Activated CD4-positive, alpha-beta T cell treated with anti-CD3 and anti-CD28 coated beads for 36 hours (primary cell): ENCODE results near the gene TINCR. TPM values are rescaled to one million over a fixed set of nuclear protein-coding genes. Genes with fewer than 3 reads are reported as not detected.
"Not testable (repeated sequence)": the region's sequence is repeated elsewhere in the genome, so short reads cannot be mapped to it uniquely, and the experiment has no call there.

Experiments
- ATAC-seq: fragments of 200-7000 bp; cut with Tn5 transposase; one replicate; pipeline ENCODE4 v1.10.0; 2021; ENCODE audit warnings: mild to moderate bottlenecking, moderate library complexity
- CTCF ChIA-PET: fragments of 350-600 bp; sonication (Branson Sonifier 250); formaldehyde crosslinking; loops from one replicate; lab custom pipeline; 2021; ENCODE audit warnings: antibody characterized with exemption; lab: Charles Lee
- POLR2A ChIA-PET: fragments of 350-600 bp; sonication (Branson Sonifier 250); formaldehyde crosslinking; loops from one replicate; lab custom pipeline; 2021; ENCODE audit warnings: antibody characterized with exemption, inconsistent platforms; lab: Charles Lee
- DNase-seq: peaks from one replicate; pipeline ENCODE4 v3.0.0-alpha.2; 2020
- H3K27ac Mint-ChIP-seq: one replicate; pipeline ENCODE4 v1.8.0; 2021; ENCODE audit warnings: mixed read lengths
- H3K27me3 Mint-ChIP-seq: one replicate; pipeline ENCODE4 v1.8.0; 2021; ENCODE audit warnings: mixed read lengths
- H3K36me3 Mint-ChIP-seq: one replicate; pipeline ENCODE4 v1.8.0; 2021; ENCODE audit warnings: low read depth, mixed read lengths
- H3K4me1 Mint-ChIP-seq: one replicate; pipeline ENCODE4 v1.8.0; 2021; ENCODE audit warnings: mixed read lengths
- H3K4me3 Mint-ChIP-seq: one replicate; pipeline ENCODE4 v1.8.0; 2021; ENCODE audit warnings: mild to moderate bottlenecking, moderate library complexity, mixed read lengths
- H3K9me3 Mint-ChIP-seq: one replicate; pipeline ENCODE4 v1.8.0; 2021; ENCODE audit warnings: low read depth, mixed read lengths
- intact Hi-C, 2 experiments: fragments of 100-400 bp; cut with DNase I in 1 of 2; cut with micrococcal nuclease in 1 of 2; formaldehyde crosslinking; loops; one replicate each; pipeline versions ENCODE4 v1.14.2 to v1.15.1; 2022 to 2024; cut with DNase I, micrococcal nuclease
- total RNA-seq, 2 experiments: library from RNA; stranded (reverse); gene quantifications; one replicate each; pipeline ENCODE4 v1.2.3, GENCODE V29; 2021

Gene TINCR
- total RNA-seq, 2 experiments from 2014 or later: 0.23 to 0.27 TPM

DNA sequence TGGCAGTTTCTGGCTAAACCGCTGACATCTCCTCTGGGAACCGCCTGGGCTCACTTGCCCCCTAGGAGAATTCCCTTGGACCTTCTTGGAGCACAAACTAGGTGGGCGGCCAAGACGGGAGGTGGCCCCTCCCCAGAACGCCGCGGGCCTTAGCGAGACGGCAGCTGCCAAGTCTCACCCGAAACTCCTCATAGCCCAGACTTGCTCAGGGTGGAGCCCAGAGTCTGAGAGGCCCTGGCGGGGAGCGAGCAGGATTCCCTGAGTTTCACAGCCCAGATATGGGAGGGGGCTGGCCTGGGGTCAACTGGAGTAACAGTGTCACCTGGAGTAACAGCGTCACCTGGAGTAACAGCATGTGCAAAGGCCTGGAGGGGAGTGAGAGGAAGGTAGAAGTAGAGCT, 10.1 kb downstream of the TINCR start:
- no peak for DNase-seq
- Mint-ChIP-seq H3K27me3 (peaks cover 18% of the 10 kb centered on the region), H3K9me3 (peaks cover 7% of the 10 kb centered on the region), H3K27ac (no peak overlapping the region), H3K36me3 (peaks cover 3% of the 10 kb centered on the region), H3K4me3 (no peak overlapping the region), H3K4me1 (no peaks in the 10 kb centered on the region)
- ChIA-PET CTCF (no interaction called here), POLR2A (interaction anchor here (0.6 kb wide), 1 partner anchor 39 kb away, joined by 3 read pairs; no protein-coding TSS in a partner anchor)
- ATAC-seq: no peak
- intact Hi-C loops: no loop called here

DNA sequence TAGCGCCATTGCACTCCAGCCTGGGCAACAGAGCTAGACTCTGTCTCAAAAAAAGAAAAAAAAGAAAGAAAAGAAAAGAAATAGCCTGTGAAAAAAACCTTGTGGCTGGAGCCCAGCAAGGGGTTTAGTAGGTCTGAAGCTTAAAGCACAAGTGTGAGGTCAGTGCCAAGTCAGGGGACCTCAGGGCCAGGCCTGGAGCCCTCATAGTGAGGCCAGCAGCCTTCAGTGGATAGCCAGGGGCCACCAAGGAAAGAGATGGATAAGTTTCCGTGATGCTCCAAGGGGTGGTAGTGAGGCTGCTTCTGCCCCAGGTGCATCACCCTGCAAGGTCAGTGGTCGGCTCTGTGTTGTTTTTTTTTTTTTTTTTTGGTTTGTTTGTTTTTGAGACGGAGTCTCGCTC, 12.9 kb downstream of the TINCR start:
- intact Hi-C loops: no loop called here
- Mint-ChIP-seq H3K36me3 (no peaks in the 10 kb centered on the region), H3K4me1 (no peaks in the 10 kb centered on the region), H3K4me3 (no peak overlapping the region), H3K9me3 (no peaks in the 10 kb centered on the region), H3K27me3 (peaks cover 18% of the 10 kb centered on the region), H3K27ac (no peak overlapping the region)
- DNase-seq (no peak), ATAC-seq (no peak)
- CTCF ChIA-PET: interaction anchor here (0.6 kb wide), 1 partner anchor 176 kb away, joined by 3 read pairs; no protein-coding TSS in a partner anchor
- POLR2A ChIA-PET: no interaction called here

DNA sequence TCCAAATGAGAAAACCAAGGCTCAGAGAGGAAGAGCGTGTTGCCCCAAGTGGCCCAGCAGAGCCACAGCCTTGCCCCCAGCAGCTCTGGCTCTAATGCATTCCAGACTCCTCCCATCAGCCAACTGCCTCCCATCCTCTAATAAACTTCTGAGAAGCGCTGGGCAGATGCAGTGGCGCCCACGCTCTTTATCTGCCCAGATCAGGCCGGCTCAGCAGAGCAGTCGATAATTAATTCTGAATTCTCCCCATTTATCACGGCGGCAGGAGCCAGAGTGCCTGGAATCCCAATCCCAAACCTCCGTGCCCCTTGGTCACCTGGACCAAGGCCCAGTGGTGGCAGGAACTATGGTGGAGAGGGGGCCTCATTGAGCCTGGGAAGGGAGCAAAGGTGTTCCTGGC, 13.9 kb downstream of the TINCR start:
- H3K4me3 Mint-ChIP-seq: no peak overlapping the region
- H3K27me3 Mint-ChIP-seq: peaks cover 20% of the 10 kb centered on the region
- intact Hi-C loops: no loop called here
- POLR2A ChIA-PET: no interaction called here
- CTCF ChIA-PET: no interaction called here
- H3K27ac Mint-ChIP-seq: no peak overlapping the region
- ATAC-seq: no peak
- H3K36me3 Mint-ChIP-seq: no peaks in the 10 kb centered on the region
- H3K9me3 Mint-ChIP-seq: no peaks in the 10 kb centered on the region
- H3K4me1 Mint-ChIP-seq: no peaks in the 10 kb centered on the region
- DNase-seq: no peak

DNA sequence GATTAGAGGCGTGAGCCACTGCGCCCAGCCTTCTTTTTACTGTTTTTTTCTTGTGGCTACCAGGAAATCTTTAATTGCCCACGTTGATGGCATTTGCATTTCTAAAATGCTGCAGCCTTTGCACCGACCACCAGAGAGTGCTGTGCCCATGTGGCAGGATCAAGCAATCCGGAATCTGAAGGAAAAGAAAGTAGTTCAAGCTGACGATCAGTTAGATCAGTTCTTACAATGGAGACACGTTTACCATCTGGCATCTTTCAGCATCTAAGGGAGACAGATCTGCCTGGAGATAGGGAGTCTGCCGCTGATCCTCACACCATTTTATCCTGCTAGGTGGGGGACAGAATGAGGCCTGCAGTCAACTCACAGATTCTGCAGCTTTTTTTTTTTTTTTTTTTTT, 19.9 kb downstream of the TINCR start:
- peaks cover 12% of the 10 kb centered on the region for H3K27me3 Mint-ChIP-seq
- ATAC-seq (no peak), DNase-seq (peak; percentile 45)
- intact Hi-C loops: loop anchor here in 1 of 2 experiments (2.0 kb wide), 1 partner anchor 31 kb away; no protein-coding TSS in a partner anchor
- POLR2A ChIA-PET: interaction anchor here (0.7 kb wide), 1 partner anchor 615 kb away, joined by 3 read pairs; no protein-coding TSS in a partner anchor
- no peak overlapping the region for H3K27ac Mint-ChIP-seq
- H3K9me3 Mint-ChIP-seq: no peaks in the 10 kb centered on the region
- no peaks in the 10 kb centered on the region for H3K4me1 Mint-ChIP-seq
- H3K4me3 Mint-ChIP-seq: no peak overlapping the region
- CTCF ChIA-PET: interaction anchor here (0.8 kb wide), 1 partner anchor 41 kb away, joined by 3 read pairs; no protein-coding TSS in a partner anchor
- H3K36me3 Mint-ChIP-seq: no peaks in the 10 kb centered on the region

DNA sequence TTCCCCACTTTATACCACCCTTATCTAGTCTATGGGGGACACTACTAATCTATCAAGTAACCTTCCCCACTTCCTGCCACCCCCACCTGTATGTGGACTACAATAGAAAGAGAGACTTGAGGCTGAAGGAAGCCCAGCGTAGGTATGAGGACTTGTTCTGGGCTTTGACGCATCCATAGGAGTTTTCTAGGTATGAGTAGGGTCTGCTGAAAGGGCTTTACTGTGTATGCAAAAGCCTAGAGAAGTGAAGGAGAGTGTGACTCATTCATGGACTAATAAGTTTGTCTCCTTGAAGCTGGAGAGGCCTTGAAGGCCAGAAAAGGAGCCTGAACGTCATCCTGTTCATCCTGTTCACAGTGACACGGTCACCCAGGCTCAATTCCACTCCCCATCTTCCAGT, 21.8 kb downstream of the TINCR start:
- intact Hi-C loops: no loop called here
- ChIA-PET CTCF (interaction anchor here (0.5 kb wide), 1 partner anchor 361 kb away, joined by 4 read pairs; no protein-coding TSS in a partner anchor), POLR2A (no interaction called here)
- no peak for ATAC-seq
- Mint-ChIP-seq H3K4me3 (no peak overlapping the region), H3K36me3 (no peaks in the 10 kb centered on the region), H3K9me3 (no peaks in the 10 kb centered on the region), H3K4me1 (no peaks in the 10 kb centered on the region), H3K27me3 (peaks cover 3% of the 10 kb centered on the region), H3K27ac (no peak overlapping the region)
- no peak for DNase-seq

DNA sequence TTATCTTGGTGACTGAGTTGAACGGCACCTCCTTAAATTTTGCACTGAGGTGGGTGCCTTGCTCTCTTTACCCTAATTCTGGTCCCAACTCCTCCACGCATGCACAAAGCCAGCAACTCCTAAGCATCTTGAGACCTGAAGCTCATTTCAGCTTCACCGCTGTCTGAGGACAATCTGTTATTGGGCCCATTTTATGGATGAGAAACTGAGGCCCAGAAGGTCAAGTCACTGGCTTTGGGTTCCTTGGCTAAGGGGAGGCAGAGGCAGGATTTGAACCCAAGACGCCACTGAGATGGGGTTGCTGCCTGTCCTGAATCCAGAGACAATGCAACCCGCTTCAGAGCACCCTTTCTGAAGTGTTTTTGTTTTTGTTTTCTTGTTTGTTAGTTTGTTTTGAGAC, 22.7 kb downstream of the TINCR start:
- H3K27ac Mint-ChIP-seq: no peak overlapping the region
- no peaks in the 10 kb centered on the region for H3K4me1 Mint-ChIP-seq
- POLR2A ChIA-PET: no interaction called here
- H3K4me3 Mint-ChIP-seq: no peak overlapping the region
- CTCF ChIA-PET: no interaction called here
- peaks cover 3% of the 10 kb centered on the region for H3K27me3 Mint-ChIP-seq
- no peaks in the 10 kb centered on the region for H3K36me3 Mint-ChIP-seq
- ATAC-seq: no peak
- DNase-seq: no peak
- intact Hi-C loops: no loop called here
- no peaks in the 10 kb centered on the region for H3K9me3 Mint-ChIP-seq

DNA sequence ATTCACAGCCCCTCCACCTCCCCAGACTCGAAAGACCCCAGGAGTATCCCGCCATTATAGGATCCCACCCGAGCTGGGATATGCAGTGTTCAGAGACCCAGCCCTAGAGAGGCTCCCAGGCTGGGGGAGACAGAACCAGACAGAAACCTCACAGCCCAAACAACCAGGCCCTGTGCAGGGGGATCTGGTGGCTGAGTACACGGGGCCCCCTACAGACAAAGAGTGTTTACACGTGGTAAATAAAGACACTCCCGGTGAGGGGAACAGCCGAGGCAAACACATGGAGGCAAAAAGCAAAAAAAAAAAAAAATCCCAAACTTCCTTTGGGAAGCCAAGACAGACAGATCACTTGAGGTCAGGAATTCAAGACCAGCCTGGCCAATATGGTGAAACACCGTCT, 25.1 kb downstream of the TINCR start:
- intact Hi-C loops: no loop called here
- POLR2A ChIA-PET: no interaction called here

DNA sequence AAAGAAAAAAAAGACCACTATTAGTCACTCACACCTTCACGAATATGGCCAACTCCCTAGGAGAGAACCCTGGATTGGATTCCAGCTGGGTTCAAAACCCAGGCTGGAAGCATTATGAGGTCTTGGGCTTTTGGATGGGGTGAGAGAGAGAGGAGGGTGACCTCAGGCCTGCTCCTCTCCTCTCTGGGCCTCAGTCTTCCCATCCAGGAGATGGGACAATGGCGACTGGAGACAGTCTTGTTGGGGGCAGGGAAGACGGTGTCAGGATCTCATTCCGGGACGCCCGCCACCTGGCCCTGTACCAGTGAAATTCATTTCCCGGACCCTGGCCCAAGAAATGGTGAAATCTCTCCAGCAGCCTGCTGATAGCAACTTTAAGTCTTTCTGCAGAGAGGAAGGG, 26.3 kb downstream of the TINCR start:
- Mint-ChIP-seq H3K27ac (no peak overlapping the region), H3K9me3 (no peaks in the 10 kb centered on the region), H3K36me3 (no peaks in the 10 kb centered on the region), H3K27me3 (peaks cover 11% of the 10 kb centered on the region), H3K4me1 (no peaks in the 10 kb centered on the region), H3K4me3 (no peak overlapping the region)
- ChIA-PET POLR2A (no interaction called here), CTCF (interaction anchor here (0.6 kb wide), 2 partner anchors 475 to 997 kb away, joined by 3 read pairs; no protein-coding TSS in a partner anchor)
- ATAC-seq (no peak), DNase-seq (no peak)
- intact Hi-C loops: no loop called here

More for the DNA sequence above, 25.1 kb downstream of the TINCR start:
- DNase-seq (no peak), ATAC-seq (no peak)
- Mint-ChIP-seq H3K4me3 (no peak overlapping the region), H3K36me3 (no peaks in the 10 kb centered on the region), H3K27ac (no peak overlapping the region), H3K27me3 (peaks cover 8% of the 10 kb centered on the region), H3K4me1 (no peaks in the 10 kb centered on the region), H3K9me3 (no peaks in the 10 kb centered on the region)
- CTCF ChIA-PET: no interaction called here

DNA sequence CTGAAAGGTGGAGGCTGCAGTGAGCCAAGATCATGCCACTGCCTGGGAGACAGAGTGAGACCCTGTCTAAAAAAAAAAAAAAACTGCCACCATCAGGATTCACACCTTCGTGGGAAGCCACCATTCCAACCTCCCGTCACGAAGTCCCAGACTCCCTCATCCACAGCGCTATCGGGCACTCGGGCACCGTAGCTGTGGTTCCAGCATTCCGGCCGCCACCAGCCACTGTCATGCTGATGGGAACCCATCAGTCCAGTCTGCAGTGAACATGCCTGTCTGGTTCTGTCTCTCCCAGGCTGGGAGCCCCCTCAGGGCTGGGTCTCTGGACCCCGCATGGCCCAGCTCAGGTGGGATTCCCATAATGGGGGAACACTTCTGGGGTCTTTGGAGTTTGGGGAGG, 27.5 kb downstream of the TINCR start:
- ChIA-PET POLR2A (interaction anchor here (0.6 kb wide), 1 partner anchor 178 kb away, joined by 4 read pairs; no protein-coding TSS in a partner anchor), CTCF (no interaction called here)
- DNase-seq (no peak), ATAC-seq (no peak)
- H3K27me3 Mint-ChIP-seq: peaks cover 16% of the 10 kb centered on the region
- no peaks in the 10 kb centered on the region for H3K36me3 Mint-ChIP-seq
- no peak overlapping the region for H3K4me3 Mint-ChIP-seq
- no peaks in the 10 kb centered on the region for H3K4me1 Mint-ChIP-seq
- intact Hi-C loops: no loop called here
- H3K27ac Mint-ChIP-seq: no peak overlapping the region
- H3K9me3 Mint-ChIP-seq: peaks cover under 1% of the 10 kb centered on the region

DNA sequence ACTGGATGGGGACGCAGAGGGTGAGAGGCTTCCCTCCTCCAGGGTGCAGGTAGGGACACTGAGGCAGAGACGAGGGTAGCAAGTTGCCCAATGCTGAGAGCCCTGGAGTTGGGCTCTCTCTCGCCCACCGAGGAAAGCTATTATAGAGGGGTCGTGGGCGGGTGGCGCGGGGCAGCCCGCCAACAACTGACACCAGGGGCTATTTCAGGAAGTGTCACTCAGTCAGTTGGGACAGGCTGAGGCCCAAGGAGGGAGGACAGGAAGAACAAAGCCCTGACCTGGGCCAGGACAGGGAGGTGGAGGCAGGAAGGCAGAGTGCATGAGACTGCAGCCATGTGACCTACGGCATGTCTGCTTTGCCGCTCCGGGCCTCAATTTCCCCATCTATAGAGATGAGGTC, 29.9 kb downstream of the TINCR start:
- Mint-ChIP-seq H3K27ac (no peak overlapping the region), H3K27me3 (peaks cover 20% of the 10 kb centered on the region), H3K4me3 (no peak overlapping the region), H3K4me1 (no peaks in the 10 kb centered on the region), H3K9me3 (peaks cover 12% of the 10 kb centered on the region), H3K36me3 (peaks cover 5% of the 10 kb centered on the region)
- DNase-seq (no peak), ATAC-seq (no peak)
- intact Hi-C loops: no loop called here
- POLR2A ChIA-PET: no interaction called here
- CTCF ChIA-PET: no interaction called here

DNA sequence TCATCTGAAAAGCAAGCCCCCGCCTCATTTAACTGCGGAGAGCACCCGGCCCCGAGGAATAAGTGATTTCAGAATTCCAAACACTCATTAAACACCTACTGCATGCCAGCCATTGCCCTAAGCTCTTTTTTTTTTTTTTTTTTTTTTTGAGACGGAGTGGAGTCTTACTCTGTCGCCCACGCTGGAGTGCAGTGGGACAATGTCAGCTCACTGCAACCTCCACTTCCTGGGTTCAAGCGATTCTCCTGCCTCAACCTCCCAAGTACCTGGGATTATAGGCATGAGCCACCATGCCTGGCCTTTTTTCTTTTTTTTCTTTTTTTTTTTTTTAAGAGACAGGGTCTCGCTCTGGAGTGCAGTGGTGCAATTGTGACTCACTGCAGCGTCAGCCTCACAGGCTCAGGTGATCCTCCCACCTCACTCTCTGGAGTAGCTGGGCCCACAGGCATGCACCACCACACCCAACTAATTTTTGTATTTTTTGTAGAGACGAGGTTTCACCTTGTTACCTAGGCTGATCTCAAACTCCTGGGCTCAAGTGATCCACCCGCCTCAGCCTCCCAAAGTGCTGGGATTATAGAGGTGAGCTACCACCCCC, 30.7 kb downstream of the TINCR start:
- CTCF ChIA-PET, ATAC-seq, intact Hi-C loops, H3K4me3 Mint-ChIP-seq, H3K4me1 Mint-ChIP-seq, POLR2A ChIA-PET, H3K27ac Mint-ChIP-seq, H3K36me3 Mint-ChIP-seq, DNase-seq: not testable (repeated sequence)
- H3K27me3 Mint-ChIP-seq: peaks cover 20% of the 10 kb centered on the region
- H3K9me3 Mint-ChIP-seq: peaks cover 12% of the 10 kb centered on the region

DNA sequence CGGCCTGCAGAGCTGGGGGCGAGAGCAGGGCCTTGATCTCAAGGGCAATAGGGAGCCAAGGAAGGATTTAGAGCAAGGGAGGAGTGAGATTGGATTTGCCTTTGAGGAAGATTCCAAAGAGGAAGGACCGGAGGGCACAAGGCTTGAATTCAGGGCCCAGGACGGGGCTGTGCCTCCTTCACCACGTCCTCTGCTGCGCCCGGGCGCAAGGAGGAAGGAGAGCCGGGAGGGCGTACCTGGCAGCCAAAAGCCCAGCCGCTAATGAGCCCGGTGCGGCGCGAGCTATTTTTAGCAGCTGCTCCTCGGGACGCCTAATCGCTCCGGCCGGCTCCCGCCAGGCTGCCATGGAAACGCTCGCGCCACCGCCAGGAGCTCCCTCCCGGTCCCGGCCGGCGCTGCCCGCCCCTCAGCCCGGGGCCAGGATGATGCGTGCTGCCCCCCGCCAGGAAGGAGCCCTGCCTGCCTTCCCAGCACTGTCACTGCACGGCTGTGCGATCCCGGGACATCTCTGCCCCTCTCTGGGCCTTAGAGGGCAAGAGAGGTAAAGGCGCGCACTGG, 31.3 kb downstream of the TINCR start:
- CTCF ChIA-PET: no interaction called here
- ATAC-seq: no peak
- Mint-ChIP-seq H3K4me3 (no peak overlapping the region), H3K9me3 (peaks cover 12% of the 10 kb centered on the region), H3K36me3 (peaks cover 5% of the 10 kb centered on the region), H3K27ac (no peak overlapping the region), H3K4me1 (no peaks in the 10 kb centered on the region), H3K27me3 (peaks cover 20% of the 10 kb centered on the region)
- POLR2A ChIA-PET: no interaction called here
- intact Hi-C loops: no loop called here
- DNase-seq: no peak
